GM18505 (cell line): ENCODE data around the gene RPS27L.
"Not testable (repeated sequence)": the region's sequence is repeated elsewhere in the genome, so short reads cannot be mapped to it uniquely, and the experiment has no call there.

Experiments used
- ATAC-seq: cut with Tn5 transposase; IDR thresholded peaks from one replicate; pipeline ENCODE4 v1.9.1; 2021; ENCODE audit not compliant: unreplicated experiment
- POLR2A ChIP-seq: IDR thresholded peaks from 4 replicates; pipeline ENCODE4 v1.6.1; 2011; ENCODE audit warnings: borderline replicate concordance; ENCODE audit not compliant: insufficient read depth, insufficient read length; ENCODE audit errors: extremely low read depth

The RPS27L gene

GRCh38 chr15:63112871-63113270, 44.4 kb downstream of the RPS27L start:
- ATAC-seq: no peak
- TF ChIP-seq POLR2A: no peak

- TF ChIP-seq POLR2A: no peak
- no peak for ATAC-seq
These were observed 45.8 kb downstream of the RPS27L start for GRCh38 chr15:63111481-63111880.

GRCh38 chr15:63110428-63111026, 46.8 kb downstream of the RPS27L start:
- ATAC-seq: no peak
- TF ChIP-seq POLR2A: no peak

GRCh38 chr15:63109920-63110319, 47.4 kb downstream of the RPS27L start:
- no peak for TF ChIP-seq POLR2A
- ATAC-seq: no peak

GRCh38 chr15:63109498-63109897, 47.8 kb downstream of the RPS27L start:
- no peak for ATAC-seq
- TF ChIP-seq POLR2A: no peak

GRCh38 chr15:63107895-63108546, 49.3 kb downstream of the RPS27L start:
- ATAC-seq: no peak
- no peak for TF ChIP-seq POLR2A

- not testable (repeated sequence) for ATAC-seq
These were observed 51.9 kb downstream of the RPS27L start for GRCh38 chr15:63105354-63105753.

- no peak for TF ChIP-seq POLR2A
- no peak for ATAC-seq
These were observed 52.5 kb downstream of the RPS27L start for GRCh38 chr15:63104727-63105126.

- no peak for TF ChIP-seq POLR2A
- ATAC-seq: no peak
These were observed 53.9 kb downstream of the RPS27L start for GRCh38 chr15:63103416-63103815.

GRCh38 chr15:63099581-63099980, 57.7 kb downstream of the RPS27L start:
- ATAC-seq: not testable (repeated sequence)

GRCh38 chr15:63098901-63099300, 58.4 kb downstream of the RPS27L start:
- not testable (repeated sequence) for ATAC-seq
